Skeletal muscle satellite cell (primary cell): Measurements from ENCODE around the gene PHLDB1.
A peak's percentile ranks its signal among the peaks of the same experiment; 100 is the strongest.

Source experiments
- H3K27me3 ChIP-seq: 2 replicates; pipeline ENCODE4 v1.7.0; 2013; ENCODE audit warnings: low read length; ENCODE audit not compliant: control insufficient read depth, insufficient read depth
- H3K36me3 ChIP-seq: 2 replicates; pipeline ENCODE4 v1.7.0; 2013; ENCODE audit warnings: mild to moderate bottlenecking, control low read depth, low read length; ENCODE audit not compliant: insufficient read depth
- H3K4me1 ChIP-seq: 2 replicates; pipeline ENCODE4 v1.7.0; 2013; ENCODE audit warnings: low read length; ENCODE audit not compliant: control insufficient read depth, insufficient read depth
- H3K4me2 ChIP-seq: 2 replicates; pipeline ENCODE4 v1.7.0; 2013; ENCODE audit warnings: mild to moderate bottlenecking, low read length
- H3K4me3 ChIP-seq: 2 replicates; pipeline ENCODE4 v1.7.0; 2013; ENCODE audit warnings: low read length
- H3K9ac ChIP-seq: 2 replicates; pipeline ENCODE4 v1.7.0; 2013; ENCODE audit warnings: mild to moderate bottlenecking, low read depth, low read length, moderate library complexity
- H3K9me3 ChIP-seq: replicated peaks from 2 replicates; pipeline ENCODE4 v1.7.0; 2013; ENCODE audit warnings: mild to moderate bottlenecking, control low read depth, low read length

PHLDB1 gene

DNA sequence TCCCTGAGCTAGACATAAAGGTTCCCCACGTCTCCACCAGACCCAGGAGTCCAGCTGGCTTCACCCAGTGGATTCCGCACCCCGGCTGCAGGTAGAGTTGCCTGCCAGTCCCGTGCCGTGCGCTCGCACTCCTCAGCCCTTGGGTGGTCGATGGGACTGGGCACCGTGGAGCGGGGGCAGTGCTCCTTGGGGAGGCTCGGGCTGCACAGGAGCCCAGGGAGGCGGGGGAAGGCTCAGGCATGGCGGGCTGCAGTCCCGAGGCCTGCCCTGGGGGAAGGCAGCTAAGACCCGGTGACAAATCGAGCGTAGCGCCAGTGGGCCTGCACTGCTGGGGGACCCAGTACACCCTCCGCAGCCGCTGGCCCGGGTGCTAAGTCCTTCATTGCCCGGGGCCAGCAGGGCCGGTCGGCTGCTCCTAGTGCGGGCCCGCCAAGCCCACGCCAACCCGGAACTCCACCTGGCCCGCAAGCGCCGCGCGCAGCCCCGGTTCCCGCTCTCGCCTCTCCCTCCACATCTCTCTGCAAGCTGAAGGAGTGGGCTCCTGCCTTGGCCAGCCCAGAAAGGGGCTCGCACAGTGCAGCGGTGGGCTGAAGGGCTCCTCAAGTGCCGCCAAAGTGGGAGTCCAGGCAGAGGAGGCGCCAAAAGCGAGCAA is 81.6 kb downstream of the PHLDB1 start:
- peak overlapping the region; percentile 68 for H3K4me3 ChIP-seq

DNA sequence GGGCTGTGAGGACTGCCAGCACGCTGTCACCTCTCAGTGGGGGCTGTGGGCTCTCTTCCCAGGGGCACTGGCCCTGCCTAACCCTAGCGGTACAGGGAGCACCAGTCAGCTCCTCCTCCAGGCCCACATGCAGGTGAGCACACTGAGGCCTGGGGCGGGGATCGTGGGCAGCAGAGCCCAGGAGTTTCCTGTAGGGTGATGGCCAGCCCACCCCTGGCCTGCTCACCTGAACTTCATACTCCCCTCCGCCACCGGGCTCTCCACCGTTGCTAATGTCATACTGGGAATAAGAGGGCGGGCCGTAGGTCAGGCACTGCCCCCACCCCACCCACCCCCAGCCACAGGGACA is 82.1 kb downstream of the PHLDB1 start:
- no peak overlapping the region for H3K9ac ChIP-seq
- peaks cover 11% of the 10 kb centered on the region for H3K27me3 ChIP-seq
- H3K4me1 ChIP-seq: peaks cover 23% of the 10 kb centered on the region
- peak overlapping the region; percentile 68 for H3K4me3 ChIP-seq
- H3K4me2 ChIP-seq: peak overlapping the region; percentile 89
- H3K9me3 ChIP-seq: no peaks in the 10 kb centered on the region
- H3K36me3 ChIP-seq: no peaks in the 10 kb centered on the region

More for the DNA sequence above, 81.6 kb downstream of the PHLDB1 start:
- peak overlapping the region; percentile 89 for H3K4me2 ChIP-seq
- no peak overlapping the region for H3K9ac ChIP-seq
- H3K4me1 ChIP-seq: peaks cover 23% of the 10 kb centered on the region
- H3K36me3 ChIP-seq: no peaks in the 10 kb centered on the region
- H3K27me3 ChIP-seq: peaks cover 11% of the 10 kb centered on the region
- no peaks in the 10 kb centered on the region for H3K9me3 ChIP-seq

DNA sequence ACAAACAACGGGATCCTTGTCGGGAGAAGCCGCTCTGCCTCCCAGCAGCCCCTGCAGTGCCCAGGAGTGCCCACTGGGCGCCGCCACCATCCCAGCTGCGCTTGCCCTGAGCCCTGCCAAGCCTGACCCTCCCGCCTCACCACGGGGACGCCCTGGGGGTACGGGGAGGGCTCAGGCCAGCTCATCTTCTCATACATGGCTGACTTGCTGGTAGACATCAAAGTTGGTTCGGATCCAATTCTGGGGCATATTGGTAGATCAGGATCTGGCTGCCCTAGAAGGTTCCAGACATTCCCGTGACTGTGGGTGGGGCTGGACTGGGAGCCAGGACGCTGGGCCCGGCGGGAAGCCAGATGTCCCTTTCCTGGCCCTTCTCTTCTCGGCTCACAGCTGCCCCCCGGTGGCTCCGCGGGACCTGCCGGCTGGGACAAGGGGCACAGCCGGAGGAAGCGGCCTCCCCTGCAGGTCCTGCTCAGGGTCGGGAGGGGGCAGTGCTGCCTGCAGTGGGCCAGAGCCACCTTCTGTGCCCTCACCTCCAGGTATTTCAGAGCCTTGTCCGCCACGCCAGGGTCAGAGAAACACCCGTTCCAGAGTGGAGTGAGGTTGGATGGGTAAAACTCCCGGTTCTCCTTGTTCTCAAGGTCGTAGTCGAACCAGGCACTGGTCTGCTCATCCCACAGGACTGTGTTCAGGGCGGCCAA is 82.6 kb downstream of the PHLDB1 start:
- Histone ChIP-seq H3K36me3 (no peaks in the 10 kb centered on the region), H3K9me3 (no peaks in the 10 kb centered on the region), H3K9ac (peak overlapping the region; percentile 70), H3K27me3 (peaks cover 8% of the 10 kb centered on the region), H3K4me2 (peak overlapping the region; percentile 89), H3K4me3 (peak overlapping the region; percentile 68), H3K4me1 (peaks cover 23% of the 10 kb centered on the region)

DNA sequence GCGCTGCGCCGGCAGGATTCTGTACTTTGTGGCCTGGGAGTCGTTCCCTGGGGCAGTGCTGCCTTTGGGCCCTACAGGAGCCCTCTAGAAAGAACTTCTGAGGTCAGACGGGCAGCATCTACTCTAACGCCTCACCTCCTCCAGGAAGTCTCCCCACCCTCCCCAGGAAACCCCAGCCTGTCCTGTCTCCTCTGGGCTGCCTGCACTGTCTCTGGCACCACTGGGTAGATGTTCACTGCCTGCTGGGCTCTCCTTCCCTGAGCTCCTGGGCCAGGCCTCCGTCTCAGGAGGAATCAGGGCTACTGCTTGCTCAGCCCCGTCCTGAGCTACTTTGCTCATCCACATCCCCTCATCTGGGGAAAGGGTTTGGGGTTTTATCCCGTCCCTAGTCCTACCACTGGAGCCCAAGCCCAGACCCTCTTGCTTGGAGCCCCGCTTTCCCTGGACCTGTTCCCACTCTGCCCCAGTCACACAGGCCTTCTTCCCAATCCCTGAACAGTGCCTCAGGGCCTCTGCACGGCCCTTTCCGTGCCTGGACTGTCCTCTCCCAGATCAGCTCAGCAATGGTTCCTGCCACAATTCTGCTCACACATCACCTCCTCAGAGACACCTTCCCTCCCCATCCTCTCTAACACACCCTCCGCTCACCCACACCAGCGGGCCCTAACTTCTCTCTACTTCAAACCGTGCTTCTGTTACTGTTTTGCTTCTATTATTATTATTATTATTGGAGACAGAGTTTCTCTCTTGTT is 83.3 kb downstream of the PHLDB1 start:
- Histone ChIP-seq H3K4me2 (peak overlapping the region; percentile 89), H3K4me3 (no peak overlapping the region), H3K9me3 (no peaks in the 10 kb centered on the region), H3K4me1 (peaks cover 23% of the 10 kb centered on the region), H3K36me3 (no peaks in the 10 kb centered on the region), H3K27me3 (peaks cover 6% of the 10 kb centered on the region), H3K9ac (peak overlapping the region; percentile 70)

DNA sequence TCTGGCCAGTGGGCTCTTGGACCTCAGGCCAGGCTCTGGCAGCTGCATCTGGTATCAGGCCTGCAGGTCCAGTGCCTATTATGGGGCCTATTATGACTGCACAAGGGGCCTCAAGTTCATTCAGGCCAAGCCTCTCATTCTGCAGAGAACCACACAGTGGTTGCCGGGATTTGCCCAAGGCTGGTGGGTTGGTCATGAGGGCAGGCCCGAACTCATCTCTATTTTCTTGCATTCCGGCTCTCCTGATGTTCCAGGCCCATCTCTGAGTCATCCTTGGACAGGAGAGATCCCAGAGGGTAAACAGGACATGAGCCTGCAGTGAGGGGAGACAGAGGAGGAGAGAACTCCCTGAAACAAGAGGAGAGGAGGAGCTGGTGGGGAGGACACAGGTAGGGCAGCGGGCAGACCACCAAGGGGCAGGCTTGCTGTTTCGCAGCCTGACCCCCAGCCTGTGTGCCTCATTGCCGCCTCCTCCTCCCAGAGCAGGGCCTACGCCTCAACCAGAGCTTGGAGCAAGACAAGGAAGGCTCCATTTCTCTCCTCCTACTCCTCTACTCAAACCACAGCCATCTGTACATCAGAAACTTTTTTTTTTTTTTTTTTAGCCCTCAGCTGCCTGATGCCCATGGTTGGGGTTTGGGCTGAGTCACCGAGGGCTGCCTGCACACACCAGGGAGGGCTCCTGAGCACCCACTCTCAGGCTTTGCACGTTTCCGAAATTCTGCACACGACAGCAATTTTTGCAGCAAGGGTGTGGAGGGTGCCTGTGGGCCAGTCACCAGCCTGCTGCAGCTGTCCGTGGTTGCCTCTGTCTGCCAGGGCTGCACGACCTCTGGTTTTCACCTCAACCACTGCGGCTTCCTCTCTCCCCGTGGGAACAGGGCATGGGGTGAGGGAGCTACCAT is 84.8 kb downstream of the PHLDB1 start:
- no peak overlapping the region for H3K9ac ChIP-seq
- H3K36me3 ChIP-seq: no peaks in the 10 kb centered on the region
- peaks cover 11% of the 10 kb centered on the region for H3K27me3 ChIP-seq
- H3K4me1 ChIP-seq: peaks cover 23% of the 10 kb centered on the region
- no peaks in the 10 kb centered on the region for H3K9me3 ChIP-seq
- no peak overlapping the region for H3K4me3 ChIP-seq
- H3K4me2 ChIP-seq: peak overlapping the region; percentile 12

DNA sequence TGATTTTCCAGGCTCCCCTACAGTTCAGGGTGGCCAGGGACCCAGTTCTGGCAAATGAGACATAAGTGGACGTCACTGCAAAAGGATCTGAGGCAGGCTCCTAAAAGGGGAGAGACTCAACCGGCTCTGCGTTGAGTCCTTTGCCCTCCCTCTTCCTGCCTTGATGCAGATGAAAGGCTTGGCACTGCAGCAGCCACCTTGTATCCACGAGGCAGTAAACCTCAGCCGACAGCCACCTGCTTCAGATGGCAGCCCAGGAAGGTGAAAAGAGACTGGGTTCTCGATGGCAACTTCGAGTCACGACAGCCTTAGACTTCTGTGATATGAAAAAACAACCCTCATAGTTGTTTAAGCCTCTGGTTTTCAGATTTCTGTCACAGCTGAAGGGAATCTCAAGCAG is 86.8 kb downstream of the PHLDB1 start:
- Histone ChIP-seq H3K4me3 (no peak overlapping the region), H3K27me3 (peaks cover 14% of the 10 kb centered on the region), H3K36me3 (no peaks in the 10 kb centered on the region), H3K9ac (no peak overlapping the region), H3K9me3 (no peaks in the 10 kb centered on the region), H3K4me1 (peaks cover 22% of the 10 kb centered on the region), H3K4me2 (no peak overlapping the region)

DNA sequence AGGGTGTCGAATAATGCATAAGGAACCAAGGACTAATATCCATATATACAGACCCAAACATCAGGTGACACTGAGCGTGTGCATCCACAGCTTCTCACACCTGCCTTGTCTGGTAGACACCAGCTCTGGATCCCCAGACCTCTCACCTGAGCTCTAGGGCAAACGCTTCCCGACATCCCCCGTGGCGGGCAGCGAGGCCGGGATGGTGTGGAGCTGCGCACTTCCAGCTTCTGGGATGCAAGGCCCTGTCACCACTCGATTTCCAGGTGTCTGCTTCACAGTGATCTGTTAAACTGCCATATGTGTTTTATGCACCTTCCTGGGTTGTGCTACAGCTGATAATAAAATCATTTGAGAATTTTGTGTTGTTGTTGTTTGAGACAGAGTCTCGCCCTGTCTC is 87.4 kb downstream of the PHLDB1 start:
- no peaks in the 10 kb centered on the region for H3K9me3 ChIP-seq
- no peak overlapping the region for H3K4me2 ChIP-seq
- no peak overlapping the region for H3K9ac ChIP-seq
- peaks cover 17% of the 10 kb centered on the region for H3K4me1 ChIP-seq
- peaks cover 14% of the 10 kb centered on the region for H3K27me3 ChIP-seq
- H3K4me3 ChIP-seq: no peak overlapping the region
- no peaks in the 10 kb centered on the region for H3K36me3 ChIP-seq

DNA sequence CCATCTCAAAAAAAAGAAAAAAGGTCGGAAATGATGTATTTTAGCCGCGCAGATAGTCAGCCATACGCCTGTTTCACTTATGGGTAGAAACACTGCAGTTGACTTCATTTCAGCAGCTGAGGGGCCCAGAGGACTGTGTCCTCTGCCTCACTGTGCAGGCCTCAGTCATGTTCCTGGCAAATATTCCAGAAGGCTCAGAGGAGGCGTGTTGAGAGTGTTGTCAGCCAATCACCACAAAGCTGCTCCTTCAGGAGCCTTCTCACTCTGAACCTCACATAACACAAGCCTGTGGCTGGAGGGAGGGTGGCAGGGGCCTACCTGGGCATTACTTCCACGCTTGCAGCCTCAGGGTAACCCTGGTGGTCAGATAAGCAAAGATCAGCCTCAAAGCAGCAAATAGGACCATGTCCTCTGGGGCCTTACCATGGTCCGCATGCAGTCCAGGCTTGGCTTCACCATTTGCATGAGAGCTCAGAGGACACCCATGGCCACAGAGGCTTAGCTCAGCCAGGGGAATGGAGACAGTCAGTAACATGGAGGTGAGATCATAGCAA is 89.3 kb downstream of the PHLDB1 start:
- Histone ChIP-seq H3K4me2 (no peak overlapping the region), H3K4me3 (no peak overlapping the region), H3K4me1 (peaks cover 11% of the 10 kb centered on the region), H3K36me3 (no peaks in the 10 kb centered on the region), H3K9ac (no peak overlapping the region), H3K9me3 (peaks cover 3% of the 10 kb centered on the region), H3K27me3 (peaks cover 14% of the 10 kb centered on the region)

DNA sequence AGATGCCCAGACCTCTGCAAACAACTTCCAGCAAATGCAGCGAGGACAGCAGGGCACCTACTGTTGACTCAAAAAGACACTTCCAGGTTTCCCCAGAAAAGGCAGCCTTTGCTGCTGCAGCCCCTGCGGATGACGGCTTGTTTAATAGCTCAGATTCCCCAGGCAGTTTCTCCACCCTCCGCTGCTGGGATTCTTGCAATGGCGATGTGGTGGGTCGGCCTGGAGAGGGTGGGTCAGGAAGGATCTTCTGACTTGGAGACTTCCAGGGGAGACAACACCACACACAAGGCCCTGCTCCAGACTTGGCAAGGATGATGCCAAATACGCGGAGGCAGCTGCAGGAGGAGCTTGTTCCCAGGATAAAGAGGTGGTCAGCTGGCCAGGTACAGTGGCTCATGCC is 89.9 kb downstream of the PHLDB1 start:
- peaks cover 3% of the 10 kb centered on the region for H3K9me3 ChIP-seq
- H3K4me2 ChIP-seq: no peak overlapping the region
- no peak overlapping the region for H3K9ac ChIP-seq
- peaks cover 5% of the 10 kb centered on the region for H3K4me1 ChIP-seq
- no peaks in the 10 kb centered on the region for H3K36me3 ChIP-seq
- no peak overlapping the region for H3K4me3 ChIP-seq
- peaks cover 14% of the 10 kb centered on the region for H3K27me3 ChIP-seq

DNA sequence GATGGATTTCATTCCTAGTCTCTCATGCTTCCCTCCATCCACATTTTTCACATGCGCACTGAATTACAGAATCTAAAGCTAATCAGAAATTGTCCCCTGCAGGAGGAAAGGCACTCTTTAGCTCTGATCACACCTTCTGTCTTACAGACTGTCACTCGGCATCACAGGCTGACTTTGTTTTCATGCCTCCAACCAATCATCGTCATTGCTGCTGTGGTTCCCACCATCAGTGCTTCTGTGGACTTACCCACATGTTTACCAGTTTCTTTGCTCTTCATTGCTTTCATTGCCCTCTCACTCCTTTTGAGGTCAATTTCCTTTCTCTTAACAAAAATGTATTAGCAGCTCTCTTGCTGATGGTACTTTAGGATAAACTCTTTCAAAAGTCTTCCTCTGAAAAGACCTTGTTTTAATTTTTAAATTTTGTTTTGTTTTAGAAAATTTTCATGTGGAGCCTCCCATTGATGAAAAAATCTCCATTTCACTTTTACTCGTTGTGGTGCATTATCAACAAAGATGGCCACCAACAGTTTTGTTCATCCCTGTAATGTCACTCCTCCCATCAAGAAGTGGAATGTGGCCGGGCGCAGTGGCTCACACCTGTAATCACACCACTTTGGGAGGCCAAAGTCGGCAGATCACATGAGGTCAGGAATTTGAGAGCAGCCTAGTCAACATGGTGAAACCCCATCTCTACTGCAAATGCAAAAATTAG is 92.2 kb downstream of the PHLDB1 start:
- H3K4me1 ChIP-seq: no peaks in the 10 kb centered on the region
- H3K4me3 ChIP-seq: no peak overlapping the region
- no peak overlapping the region for H3K9ac ChIP-seq

More for the DNA sequence above, 92.2 kb downstream of the PHLDB1 start:
- no peaks in the 10 kb centered on the region for H3K36me3 ChIP-seq
- H3K4me2 ChIP-seq: no peak overlapping the region
- H3K9me3 ChIP-seq: peaks cover 3% of the 10 kb centered on the region
- peaks cover 13% of the 10 kb centered on the region for H3K27me3 ChIP-seq
